Hematopoietic multipotent progenitor cell (in vitro differentiated cells): ENCODE data around the gene TM6SF1. TPM values are rescaled to one million over a fixed set of nuclear protein-coding genes. Genes with fewer than 3 reads are reported as not detected.
A peak's percentile ranks its signal among the peaks of the same experiment; 100 is the strongest.
"Not testable (repeated sequence)": the region's sequence is repeated elsewhere in the genome, so short reads cannot be mapped to it uniquely, and the experiment has no call there.

Experiments
- DNase-seq, 3 donors: peaks; one replicate each; pipeline ENCODE4 v3.0.0-alpha.2; 2011 to 2015; ENCODE audit warnings: low read depth in 2 of 3, low spot score in 2 of 3
- small RNA-seq: library from RNA; depleted of rRNA; stranded (forward); fragments of <200 nt; gene quantifications from one replicate; pipeline ENCODE3, GENCODE V24; 2012
- total RNA-seq: library from RNA; depleted of rRNA; stranded (reverse); fragments of >200 nt; gene quantifications from one replicate; pipeline ENCODE4 v1.2.3, GENCODE V29; 2012

Gene TM6SF1
- total RNA-seq, 1 donor = 2.4 TPM

GRCh38 chr15:83169576-83169975 is 62.1 kb downstream of the TM6SF1 start:
- DNase-seq = not testable (repeated sequence)

GRCh38 chr15:83170474-83171165 is 63.2 kb downstream of the TM6SF1 start:
- no peak for DNase-seq

DNA sequence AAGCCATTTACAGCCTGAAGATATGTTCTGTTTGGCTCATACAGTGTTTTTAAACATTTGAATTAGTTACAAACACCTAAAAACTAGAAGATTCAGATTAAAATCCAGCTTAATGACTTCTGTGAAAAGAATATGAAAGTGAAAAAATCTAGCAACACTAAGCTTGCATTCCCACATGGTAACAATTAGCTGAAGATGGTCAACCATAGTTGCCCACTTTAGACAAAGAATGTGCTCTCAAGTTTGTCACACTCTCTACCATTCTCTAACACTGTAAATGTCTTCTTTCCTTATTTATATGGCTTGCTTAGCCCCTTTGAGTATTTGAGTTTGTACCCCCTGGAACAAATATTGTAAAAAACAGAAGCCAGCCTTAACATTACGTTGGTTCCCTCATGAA is 67.4 kb downstream of the TM6SF1 start:
- no peak for DNase-seq

DNA sequence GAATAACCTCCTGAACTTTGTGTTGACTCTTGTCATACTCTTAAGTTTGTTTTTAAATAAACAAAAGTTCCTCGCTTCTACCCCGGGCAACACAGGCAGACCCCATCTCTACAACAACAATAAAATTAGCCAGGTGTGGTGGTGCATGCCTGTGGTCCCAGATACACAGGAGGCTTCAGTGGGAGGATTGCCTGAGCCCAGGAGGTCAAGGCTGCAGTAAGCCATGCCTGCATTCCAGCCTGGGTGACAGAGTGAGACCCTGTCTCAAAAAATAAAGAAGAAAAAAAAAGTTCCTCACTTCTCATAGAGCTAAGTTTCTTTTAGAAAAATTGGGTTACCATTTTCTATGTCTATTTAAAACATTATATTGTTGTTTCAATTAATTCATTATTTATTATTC is 70.9 kb downstream of the TM6SF1 start:
- no peak for DNase-seq

GRCh38 chr15:83178869-83179325 is 71.5 kb downstream of the TM6SF1 start:
- DNase-seq = peak in 1 of 3 donors; percentile 28

DNA sequence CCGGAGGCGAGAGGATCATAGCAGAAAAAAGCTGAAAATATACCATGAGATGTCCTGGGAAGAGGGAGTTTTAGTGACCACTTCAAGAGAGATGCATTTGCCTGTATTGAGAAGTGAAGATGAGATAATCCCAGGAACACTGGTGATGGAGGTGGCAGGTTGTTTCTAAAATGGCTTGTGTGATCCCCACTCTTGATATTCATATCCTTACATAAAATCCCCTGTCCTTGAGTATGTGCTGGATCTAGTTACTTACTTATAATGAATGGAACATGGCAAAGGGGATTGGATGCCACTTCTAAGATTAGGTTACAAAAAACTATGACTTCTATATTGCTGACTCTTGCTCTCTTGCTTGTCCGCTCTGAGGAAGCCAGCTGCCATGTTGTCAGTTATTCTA is 78.1 kb downstream of the TM6SF1 start:
- no peak for DNase-seq

Small RNA genes within 50 kb of the gene (small RNA-seq; reads per million reads assigned to genes)
- gene MIR4515 = not detected

Other genes with a start within 250 kb of the TM6SF1 start
- gene HOMER2, start 154.9 kb upstream of the TM6SF1 start, total RNA-seq = 14.8 TPM
- 13.5 TPM for gene RAMAC, start 121.4 kb upstream of the TM6SF1 start, total RNA-seq
- 13.2 TPM for gene C15orf40, start 96.0 kb upstream of the TM6SF1 start, total RNA-seq
- gene BTBD1, start 40.4 kb upstream of the TM6SF1 start, total RNA-seq = 48.2 TPM
- gene HDGFL3, start 100.2 kb downstream of the TM6SF1 start, total RNA-seq = 6.2 TPM
- gene BNC1, start 177.0 kb downstream of the TM6SF1 start, total RNA-seq = not detected